Gastroesophageal sphincter (tissue), 4 donors: ENCODE data around the gene TMEM54. TPM values are rescaled to one million over a fixed set of nuclear protein-coding genes. Genes with fewer than 3 reads are reported as not detected.

Experiments used
- ATAC-seq: fragments of 150-250 bp; one replicate; pipeline ENCODE4 v1.9.1; 2016; ENCODE audit warnings: mild to moderate bottlenecking, moderate library complexity
- H3K27ac ChIP-seq, 4 donors: fragments of 200-600 bp; sonication (generic) in 3 of 4; 1 replicate in 3 of 4; 2 replicates in 1 of 4; pipeline ENCODE4 v1.5.1; 2016 to 2019
- H3K27me3 ChIP-seq: fragments of 200-600 bp; sonication (generic); one replicate; pipeline ENCODE4 v1.5.1; 2019
- H3K36me3 ChIP-seq, 2 donors: fragments of 200-600 bp; sonication (generic); one replicate each; pipeline ENCODE4 v1.5.1; 2019; ENCODE audit warnings: control low read depth in 1 of 2
- H3K4me1 ChIP-seq, 3 donors: fragments of 200-600 bp; sonication (generic); 1 replicate in 2 of 3; 2 replicates in 1 of 3; pipeline ENCODE4 v1.5.1; 2016 to 2019; ENCODE audit warnings: control low read depth in 2 of 3
- H3K4me3 ChIP-seq, 2 donors: fragments of 200-600 bp; sonication (generic); one replicate each; pipeline ENCODE4 v1.5.1; 2019; ENCODE audit warnings: mild to moderate bottlenecking in 1 of 2, moderate library complexity in 1 of 2
- H3K9me3 ChIP-seq, 3 donors: fragments of 200-600 bp; sonication (generic); one replicate each; pipeline ENCODE4 v1.5.1; 2017 to 2019; ENCODE audit warnings: control low read depth in 2 of 3
- EP300 ChIP-seq: sonication (generic); formaldehyde crosslinking; IDR thresholded peaks from one replicate; pipeline ENCODE4 v1.6.1; 2017; ENCODE audit warnings: antibody characterized with exemption, mild to moderate bottlenecking
- POLR2A ChIP-seq, 2 donors: fragments of 450-650 bp; IDR thresholded peaks; one replicate each; pipeline ENCODE4 v1.6.1; 2017; ENCODE audit warnings: antibody characterized with exemption in 2 of 2, mild to moderate bottlenecking in 2 of 2, moderate library complexity in 1 of 2
- POLR2AphosphoS5 ChIP-seq: sonication (generic); formaldehyde crosslinking; IDR thresholded peaks from one replicate; pipeline ENCODE4 v1.6.1; 2017; ENCODE audit warnings: antibody characterized with exemption
- WGBS, 2 donors: methylation state at CpG; one replicate each; pipeline ENCODE4 v1.1.5; 2018; ENCODE audit warnings: low coverage in 1 of 2; 5-methylcytosine and 5-hydroxymethylcytosine counted together
- total RNA-seq, 4 donors: library from RNA; depleted of rRNA; stranded (reverse); fragments of >200 nt; gene quantifications; one replicate each; pipeline ENCODE4 v1.1.0, GENCODE V29; 2016
- TF ChIP-seq, protein P1 (sequence below), 4 experiments: fragments of 200-600 bp in 2 of 4; fragments of 450-650 bp in 2 of 4; sonication (generic) in 1 of 4; IDR thresholded peaks; one replicate each; pipeline ENCODE4 v1.5.1; 2017 to 2019; ENCODE audit warnings: antibody characterized with exemption in 4 of 4, mild to moderate bottlenecking in 2 of 4, moderate library complexity in 2 of 4

The TMEM54 gene
- total RNA-seq, 4 donors from 2014 or later, result 71.5 to 138 (median 101) TPM

- TF ChIP-seq, protein P1, sequence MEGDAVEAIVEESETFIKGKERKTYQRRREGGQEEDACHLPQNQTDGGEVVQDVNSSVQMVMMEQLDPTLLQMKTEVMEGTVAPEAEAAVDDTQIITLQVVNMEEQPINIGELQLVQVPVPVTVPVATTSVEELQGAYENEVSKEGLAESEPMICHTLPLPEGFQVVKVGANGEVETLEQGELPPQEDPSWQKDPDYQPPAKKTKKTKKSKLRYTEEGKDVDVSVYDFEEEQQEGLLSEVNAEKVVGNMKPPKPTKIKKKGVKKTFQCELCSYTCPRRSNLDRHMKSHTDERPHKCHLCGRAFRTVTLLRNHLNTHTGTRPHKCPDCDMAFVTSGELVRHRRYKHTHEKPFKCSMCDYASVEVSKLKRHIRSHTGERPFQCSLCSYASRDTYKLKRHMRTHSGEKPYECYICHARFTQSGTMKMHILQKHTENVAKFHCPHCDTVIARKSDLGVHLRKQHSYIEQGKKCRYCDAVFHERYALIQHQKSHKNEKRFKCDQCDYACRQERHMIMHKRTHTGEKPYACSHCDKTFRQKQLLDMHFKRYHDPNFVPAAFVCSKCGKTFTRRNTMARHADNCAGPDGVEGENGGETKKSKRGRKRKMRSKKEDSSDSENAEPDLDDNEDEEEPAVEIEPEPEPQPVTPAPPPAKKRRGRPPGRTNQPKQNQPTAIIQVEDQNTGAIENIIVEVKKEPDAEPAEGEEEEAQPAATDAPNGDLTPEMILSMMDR (IDR thresholded peaks at IDR 0.05), result no peak
- TF ChIP-seq POLR2AphosphoS5, result no peak
- no peak for TF ChIP-seq POLR2A (IDR thresholded peaks at IDR 0.05)
- TF ChIP-seq EP300, result no peak
- Histone ChIP-seq H3K27me3 (no peaks in the 10 kb centered on the region), H3K36me3 (peaks cover 0 to 75% of the 10 kb centered on the region in 2 donors), H3K4me3 (no peak overlapping the region), H3K4me1 (peaks cover 0 to 31% (median 8%) of the 10 kb centered on the region in 3 donors), H3K27ac (no peak overlapping the region), H3K9me3 (no peaks in the 10 kb centered on the region)
- ATAC-seq, result no peak
- WGBS, 2 donors, result 79 to 100% methylated on average over 2 to 3 of the region's 4 CpGs
These were observed 35.9 kb upstream of the TMEM54 start for GRCh38 chr1:32937061-32937460.

DNA sequence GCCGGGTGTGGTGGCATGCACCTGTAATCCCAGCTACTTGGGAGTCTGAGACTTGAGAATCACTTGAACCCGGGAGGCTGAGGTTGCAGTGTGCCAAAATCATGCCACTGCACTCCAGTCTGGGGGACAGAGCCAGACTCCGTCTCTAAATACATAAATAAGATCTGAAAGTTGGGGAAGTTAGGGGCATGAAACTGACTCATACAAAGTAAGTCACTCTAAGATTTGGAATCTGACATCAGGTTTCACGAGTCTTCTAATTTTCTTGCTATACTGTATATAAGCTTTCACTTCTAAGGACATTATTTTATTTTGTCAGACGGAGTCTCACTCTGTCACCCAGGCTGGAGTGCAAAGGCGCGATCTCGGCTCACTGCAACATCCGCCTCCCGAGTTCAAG, 33.3 kb upstream of the TMEM54 start:
- WGBS, 2 donors, result 89 to 94% methylated on average over 6 to 10 of the region's 10 CpGs
- Histone ChIP-seq H3K4me1 (peaks cover 0 to 22% (median 5%) of the 10 kb centered on the region in 3 donors), H3K36me3 (peaks cover 0 to 50% of the 10 kb centered on the region in 2 donors), H3K9me3 (no peaks in the 10 kb centered on the region), H3K27me3 (no peaks in the 10 kb centered on the region), H3K4me3 (no peak overlapping the region), H3K27ac (peak overlapping the region in 3 of 4 donors; percentile 37 to 49 (median 48))
- TF ChIP-seq EP300, result no peak
- no peak for TF ChIP-seq POLR2AphosphoS5
- TF ChIP-seq POLR2A (IDR thresholded peaks at IDR 0.05), result no peak
- TF ChIP-seq, protein P1 (IDR thresholded peaks at IDR 0.05), result no peak
- no peak for ATAC-seq

DNA sequence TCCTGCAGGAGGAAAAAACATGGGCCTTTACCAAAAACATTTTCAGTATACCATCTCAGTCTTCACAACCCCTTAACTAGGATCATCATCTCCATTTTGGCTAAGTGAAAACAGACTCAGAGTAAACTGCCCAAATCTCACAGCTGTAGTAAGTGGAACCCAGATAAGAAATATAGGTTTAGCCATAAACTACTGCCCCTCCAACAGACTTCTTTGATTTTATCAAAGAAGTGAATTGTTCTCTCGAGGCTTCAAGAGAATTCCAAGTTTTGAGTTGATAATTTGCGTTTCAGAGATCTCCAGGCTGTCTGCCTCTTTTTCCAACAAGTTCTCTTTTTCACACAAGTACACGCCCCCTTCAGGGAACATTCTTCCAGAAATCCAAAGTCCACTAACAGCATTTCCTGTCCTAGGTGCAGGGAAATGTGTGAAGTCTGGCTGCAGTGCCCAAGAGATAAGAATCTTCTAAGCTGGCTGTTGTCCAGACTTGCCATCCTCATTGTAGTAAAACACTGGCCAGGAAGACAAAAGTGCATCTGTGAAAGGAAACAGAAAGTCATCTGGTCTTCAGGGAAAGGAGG, 32.6 kb upstream of the TMEM54 start:
- WGBS, 2 donors, result 23 to 34% methylated on average over 3 of the region's 3 CpGs
- Histone ChIP-seq H3K4me3 (no peak overlapping the region), H3K27ac (peak overlapping the region in 3 of 4 donors; percentile 48 to 49 (median 48))

DNA sequence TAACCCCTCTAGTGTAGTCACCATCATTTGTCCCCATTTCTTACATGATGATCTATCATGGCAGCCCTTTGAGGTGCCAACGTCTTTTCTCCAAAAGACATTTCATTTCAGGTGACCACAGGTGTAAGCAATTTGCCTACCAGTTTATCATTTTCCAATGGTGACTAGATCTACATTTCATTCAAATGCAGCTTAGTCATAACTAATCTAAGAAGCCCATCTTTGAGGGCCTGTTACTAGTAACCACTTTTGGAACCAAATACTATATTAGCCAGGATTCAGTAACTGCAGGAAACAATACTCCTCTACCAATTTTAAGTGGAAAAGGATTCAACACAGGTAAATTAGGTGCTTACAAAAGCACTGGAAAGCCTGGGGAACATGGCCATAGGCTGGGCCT, 30.6 kb upstream of the TMEM54 start:
- H3K27ac ChIP-seq, result no peak overlapping the region
- TF ChIP-seq, protein P1 (IDR thresholded peaks at IDR 0.05), result no peak
- TF ChIP-seq POLR2A (IDR thresholded peaks at IDR 0.05) (no peak), EP300 (no peak), POLR2AphosphoS5 (no peak)
- H3K27me3 ChIP-seq, result no peaks in the 10 kb centered on the region
- H3K36me3 ChIP-seq, result peaks cover 0 to 22% of the 10 kb centered on the region in 2 donors
- no peak overlapping the region for H3K4me3 ChIP-seq
- no peaks in the 10 kb centered on the region for H3K9me3 ChIP-seq
- 77 to 86% methylated on average over 1 of the region's 1 CpG for WGBS, 2 donors
- peaks cover 0 to 14% (median 0%) of the 10 kb centered on the region in 3 donors for H3K4me1 ChIP-seq
- no peak for ATAC-seq

More for the DNA sequence above, 32.6 kb upstream of the TMEM54 start:
- Histone ChIP-seq H3K9me3 (no peaks in the 10 kb centered on the region), H3K27me3 (no peaks in the 10 kb centered on the region), H3K36me3 (peaks cover 0 to 43% of the 10 kb centered on the region in 2 donors), H3K4me1 (peaks cover 0 to 15% (median 0%) of the 10 kb centered on the region in 3 donors)
- TF ChIP-seq EP300 (no peak), POLR2A (IDR thresholded peaks at IDR 0.05) (no peak), POLR2AphosphoS5 (no peak)
- TF ChIP-seq, protein P1 (IDR thresholded peaks at IDR 0.05), result no peak
- peak; percentile 63 for ATAC-seq

DNA sequence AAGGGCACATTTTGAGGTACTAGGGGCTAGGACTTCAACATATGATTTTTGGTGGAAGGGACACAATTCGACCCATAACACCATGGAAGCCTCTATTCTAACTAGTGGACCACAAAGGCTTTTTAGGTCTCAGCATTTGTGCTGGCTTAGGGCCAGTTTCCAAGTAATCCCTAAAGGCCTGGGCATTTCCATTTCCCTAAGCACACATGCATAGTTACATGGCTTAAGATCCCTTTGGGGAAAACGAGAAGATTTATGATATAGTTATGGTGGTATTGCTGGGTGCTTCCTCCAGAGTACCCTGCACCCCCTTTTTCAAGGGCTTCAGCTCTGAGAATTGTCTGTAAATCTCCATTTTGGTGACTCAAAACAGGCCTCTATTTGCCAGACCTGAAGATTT, 28.2 kb upstream of the TMEM54 start:
- TF ChIP-seq POLR2A (IDR thresholded peaks at IDR 0.05), result no peak
- TF ChIP-seq, protein P1 (IDR thresholded peaks at IDR 0.05), result no peak
- no peak for TF ChIP-seq EP300
- TF ChIP-seq POLR2AphosphoS5, result no peak
- WGBS, 2 donors, result 67% methylated on average over 1 of the region's 2 CpGs; no CpG with 5 or more reads in 1 of the 2 donors
- H3K4me1 ChIP-seq, result peaks cover 0 to 31% (median 8%) of the 10 kb centered on the region in 3 donors
- H3K9me3 ChIP-seq, result no peaks in the 10 kb centered on the region
- no peak overlapping the region for H3K4me3 ChIP-seq
- H3K27me3 ChIP-seq, result peaks cover 8% of the 10 kb centered on the region
- H3K36me3 ChIP-seq, result no peaks in the 10 kb centered on the region
- no peak overlapping the region for H3K27ac ChIP-seq
- ATAC-seq, result no peak
